AG09309 (cell line): ENCODE results near the gene LACRT.

Source experiments
- DNase-seq: peaks from one replicate; pipeline ENCODE4 v3.0.0-alpha.2; 2010; ENCODE audit warnings: low read depth
- H3K4me3 ChIP-seq: 2 replicates; pipeline ENCODE4 v1.5.1; 2011; ENCODE audit warnings: mild to moderate bottlenecking, low read depth, low read length, moderate library complexity; ENCODE audit not compliant: control insufficient read depth
- CTCF ChIP-seq: IDR thresholded peaks from 2 replicates; pipeline ENCODE4 v1.5.1; 2011; ENCODE audit warnings: mild to moderate bottlenecking, low read depth, low read length, inconsistent platforms; ENCODE audit not compliant: insufficient read depth, control insufficient read depth; ENCODE audit errors: missing control alignments

The LACRT gene

GRCh38 chr12:54581412-54581811 lies 53.3 kb downstream of the LACRT start:
- H3K4me3 ChIP-seq = no peak overlapping the region
- no peak for TF ChIP-seq CTCF
- no peak for DNase-seq
